ENCODE data around the gene EXO1. TPM values are rescaled to one million over a fixed set of nuclear protein-coding genes. Genes with fewer than 3 reads are reported as not detected.

The EXO1 gene
- polyA plus RNA-seq, 1 experiment: 2.6 TPM

DNA sequence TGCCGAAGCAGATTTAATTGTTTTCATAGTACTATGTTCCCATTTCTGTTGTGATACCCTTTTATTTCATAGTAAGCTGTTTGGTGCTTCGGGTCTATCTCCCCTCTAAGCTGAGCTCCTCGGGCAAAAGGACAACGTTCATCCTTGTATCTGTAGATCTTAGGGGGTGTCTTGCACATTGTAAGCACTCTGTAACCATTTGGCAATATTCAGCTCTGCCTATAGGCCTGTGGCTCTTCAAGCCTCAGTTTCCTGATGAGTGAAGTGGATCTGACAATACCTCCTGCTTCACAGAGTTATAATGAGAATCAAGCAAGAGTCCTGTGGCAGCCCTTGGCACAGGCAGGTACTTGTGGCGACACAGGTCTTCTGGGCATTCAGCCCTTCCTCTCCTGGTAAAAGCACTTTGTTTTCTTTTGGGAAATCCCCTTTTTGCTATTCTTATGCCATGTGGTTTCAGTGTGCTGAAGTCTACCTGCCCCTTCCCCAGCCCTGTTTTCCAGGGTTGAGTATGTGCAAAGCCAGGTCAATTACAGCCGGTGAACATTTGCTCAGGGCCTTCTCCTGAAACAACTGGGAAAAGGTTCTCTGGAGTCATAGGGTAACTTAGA, 8.5 kb upstream of the EXO1 start:
- ChIA-PET POLR2A (no interaction called here), CTCF (interaction anchor here (1.1 to 2.2 kb wide), 4 partner anchors 8 to 309 kb away, joined by 5 to 7 read pairs (median 6); partner anchors contain the start of gene EXO1)

DNA sequence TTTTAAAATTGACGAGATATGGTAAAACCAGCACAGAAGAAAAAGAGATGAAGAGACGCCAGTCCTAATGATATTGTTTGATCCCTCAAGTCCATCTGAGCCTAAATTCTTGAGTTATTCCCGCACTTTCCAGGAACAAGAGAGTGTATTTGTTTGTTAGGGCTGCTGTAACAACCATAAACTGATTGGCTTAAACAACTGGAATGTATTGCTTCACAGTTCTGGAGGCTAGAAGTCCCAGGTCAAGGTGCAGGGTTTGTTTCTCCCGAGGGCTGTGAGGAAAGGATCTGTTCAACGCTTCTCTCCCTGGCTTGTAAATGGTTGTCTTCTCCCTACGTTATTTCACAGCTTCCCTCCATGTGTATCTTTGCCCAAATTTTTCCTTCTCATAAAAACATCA, 7.8 kb upstream of the EXO1 start:
- DNase-seq (ENCODE audit: low read depth): no peak

More for the DNA sequence above, 8.5 kb upstream of the EXO1 start:
- Histone ChIP-seq H3K4me3 (ENCODE audit: low read depth, low read length) (no peak overlapping the region), H3K36me3 (ENCODE audit: control insufficient read depth, insufficient read depth, low read length) (no peaks in the 10 kb centered on the region), H3K27me3 (ENCODE audit: control insufficient read depth, insufficient read depth, low read length) (no peaks in the 10 kb centered on the region)
- no peak for DNase-seq (ENCODE audit: low read depth)
- TF ChIP-seq, protein P1, sequence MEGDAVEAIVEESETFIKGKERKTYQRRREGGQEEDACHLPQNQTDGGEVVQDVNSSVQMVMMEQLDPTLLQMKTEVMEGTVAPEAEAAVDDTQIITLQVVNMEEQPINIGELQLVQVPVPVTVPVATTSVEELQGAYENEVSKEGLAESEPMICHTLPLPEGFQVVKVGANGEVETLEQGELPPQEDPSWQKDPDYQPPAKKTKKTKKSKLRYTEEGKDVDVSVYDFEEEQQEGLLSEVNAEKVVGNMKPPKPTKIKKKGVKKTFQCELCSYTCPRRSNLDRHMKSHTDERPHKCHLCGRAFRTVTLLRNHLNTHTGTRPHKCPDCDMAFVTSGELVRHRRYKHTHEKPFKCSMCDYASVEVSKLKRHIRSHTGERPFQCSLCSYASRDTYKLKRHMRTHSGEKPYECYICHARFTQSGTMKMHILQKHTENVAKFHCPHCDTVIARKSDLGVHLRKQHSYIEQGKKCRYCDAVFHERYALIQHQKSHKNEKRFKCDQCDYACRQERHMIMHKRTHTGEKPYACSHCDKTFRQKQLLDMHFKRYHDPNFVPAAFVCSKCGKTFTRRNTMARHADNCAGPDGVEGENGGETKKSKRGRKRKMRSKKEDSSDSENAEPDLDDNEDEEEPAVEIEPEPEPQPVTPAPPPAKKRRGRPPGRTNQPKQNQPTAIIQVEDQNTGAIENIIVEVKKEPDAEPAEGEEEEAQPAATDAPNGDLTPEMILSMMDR (IDR thresholded peaks at IDR 0.05; ENCODE audit: insufficient read depth, low read depth, low read length): no peak

DNA sequence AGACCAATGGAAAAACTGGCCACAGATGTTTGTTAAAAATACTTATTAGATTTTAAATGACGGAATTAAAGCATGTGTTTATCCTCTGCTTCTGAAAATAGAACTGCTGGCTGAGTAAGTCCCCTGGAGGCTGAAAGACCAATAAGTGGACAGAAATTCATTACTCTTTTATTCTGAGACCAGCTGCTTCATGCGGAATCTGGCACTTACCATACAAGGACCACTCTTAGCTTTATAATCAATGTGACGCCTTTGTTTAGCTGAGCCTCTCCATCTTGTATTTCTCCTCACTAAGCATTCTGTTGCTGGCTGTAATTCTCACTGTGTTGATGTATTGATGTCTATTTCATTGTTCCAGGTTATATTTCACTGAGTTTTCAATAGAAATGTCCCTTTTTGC, 6.3 kb upstream of the EXO1 start:
- H3K27me3 ChIP-seq (ENCODE audit: control insufficient read depth, insufficient read depth, low read length): no peaks in the 10 kb centered on the region
- TF ChIP-seq, protein P1 (IDR thresholded peaks at IDR 0.05; ENCODE audit: insufficient read depth, low read depth, low read length): no peak
- CTCF ChIA-PET: interaction anchor here (0.5 to 2.5 kb wide), 3 partner anchors 52 to 229 kb away, joined by 5 to 16 read pairs (median 6); no protein-coding TSS in a partner anchor
- POLR2A ChIA-PET: no interaction called here
- DNase-seq (ENCODE audit: low read depth): no peak
- no peak overlapping the region for H3K4me3 ChIP-seq (ENCODE audit: low read depth, low read length)
- H3K36me3 ChIP-seq (ENCODE audit: control insufficient read depth, insufficient read depth, low read length): no peaks in the 10 kb centered on the region

More for the DNA sequence above, 7.8 kb upstream of the EXO1 start:
- TF ChIP-seq, protein P1 (IDR thresholded peaks at IDR 0.05; ENCODE audit: insufficient read depth, low read depth, low read length): no peak
- H3K36me3 ChIP-seq (ENCODE audit: control insufficient read depth, insufficient read depth, low read length): no peaks in the 10 kb centered on the region
- H3K4me3 ChIP-seq (ENCODE audit: low read depth, low read length): no peak overlapping the region
- CTCF ChIA-PET: interaction anchor here (1.7 to 2.0 kb wide), 2 partner anchors 228 to 309 kb away, joined by 5 to 6 read pairs; no protein-coding TSS in a partner anchor
- POLR2A ChIA-PET: no interaction called here
- no peaks in the 10 kb centered on the region for H3K27me3 ChIP-seq (ENCODE audit: control insufficient read depth, insufficient read depth, low read length)

DNA sequence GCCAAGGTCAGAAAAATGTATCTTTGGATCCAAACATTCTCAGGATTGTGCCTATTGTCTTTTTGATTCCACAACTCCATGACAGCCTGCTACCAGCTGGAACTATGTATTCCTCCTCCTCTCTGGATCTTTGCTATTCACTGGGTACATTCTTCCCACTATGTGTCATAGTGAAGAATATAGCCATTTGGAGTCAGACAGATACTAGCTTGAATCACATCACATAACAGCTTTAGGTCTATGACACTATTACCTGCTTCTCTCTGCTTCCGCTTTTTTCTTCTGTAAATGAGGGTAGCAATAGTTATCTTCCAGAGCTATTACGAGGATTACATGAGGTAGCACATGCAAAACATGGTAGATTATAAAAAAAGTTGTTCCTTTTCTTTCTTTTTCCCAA, 5.4 kb upstream of the EXO1 start:
- CTCF ChIA-PET: interaction anchor here (0.8 to 2.5 kb wide), 3 partner anchors 215 to 233 kb away, joined by 3 to 16 read pairs (median 5); no protein-coding TSS in a partner anchor
- POLR2A ChIA-PET: no interaction called here
- H3K4me3 ChIP-seq (ENCODE audit: low read depth, low read length): no peak overlapping the region
- H3K36me3 ChIP-seq (ENCODE audit: control insufficient read depth, insufficient read depth, low read length): no peaks in the 10 kb centered on the region
- DNase-seq (ENCODE audit: low read depth): no peak
- TF ChIP-seq, protein P1 (IDR thresholded peaks at IDR 0.05; ENCODE audit: insufficient read depth, low read depth, low read length): no peak
- no peaks in the 10 kb centered on the region for H3K27me3 ChIP-seq (ENCODE audit: control insufficient read depth, insufficient read depth, low read length)

DNA sequence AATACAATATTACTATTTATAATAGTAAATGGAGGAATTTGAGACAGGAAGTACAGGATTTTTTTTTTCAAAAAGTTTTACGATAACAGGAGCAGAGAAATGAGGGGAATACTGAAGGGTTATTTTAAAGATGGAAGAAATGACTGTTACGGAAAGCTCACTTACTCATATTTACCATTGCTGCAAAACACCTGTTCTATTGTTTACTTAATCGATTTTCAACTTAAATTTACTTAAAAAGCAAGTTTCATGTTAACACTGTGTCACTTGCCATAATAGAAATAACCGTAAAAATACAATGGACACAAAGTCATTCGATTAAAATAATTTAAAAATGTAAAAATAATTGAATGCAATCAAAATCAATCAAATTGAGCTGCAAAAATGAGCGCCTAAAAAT, 3.4 kb upstream of the EXO1 start:
- no peak for DNase-seq (ENCODE audit: low read depth)
- CTCF ChIA-PET: interaction anchor here (0.8 to 2.2 kb wide), 3 partner anchors 12 to 320 kb away, joined by 3 to 7 read pairs (median 3); no protein-coding TSS in a partner anchor
- POLR2A ChIA-PET: no interaction called here

More for the DNA sequence above, 3.4 kb upstream of the EXO1 start:
- H3K4me3 ChIP-seq (ENCODE audit: low read depth, low read length): no peak overlapping the region
- TF ChIP-seq, protein P1 (IDR thresholded peaks at IDR 0.05; ENCODE audit: insufficient read depth, low read depth, low read length): no peak
- H3K36me3 ChIP-seq (ENCODE audit: control insufficient read depth, insufficient read depth, low read length): no peaks in the 10 kb centered on the region
- no peaks in the 10 kb centered on the region for H3K27me3 ChIP-seq (ENCODE audit: control insufficient read depth, insufficient read depth, low read length)
